Measurements from ENCODE around the gene HIGD1A. TPM values are rescaled to one million over a fixed set of nuclear protein-coding genes. Genes with fewer than 3 reads are reported as not detected.

Gene HIGD1A
- total and polyA plus RNA-seq, 10 of the 15 experiments (the other 5 are each of a cell fraction or from before 2014, with no cell fraction given), result 73.9 to 487 (median 175) TPM

- ChIA-PET POLR2A (no interaction called here), RAD21 (ENCODE audit: unreplicated experiment) (no interaction called here), SMC1A (ENCODE audit: uncharacterized antibody, unreplicated experiment) (interaction anchor here (1.0 kb wide), 1 partner anchor 14 kb away, joined by 3 read pairs; no protein-coding TSS in a partner anchor), CTCF (no interaction called here)
- in situ Hi-C loops (cut with MboI), result no loop called here
- H3K4me3 ChIP-seq, result no peak overlapping the region
- WGBS (ENCODE audit: insufficient coverage, insufficient replicate concordance, low lambda C conversion rate, missing lambda C conversion rate), result 46% methylated on average over 4 of the region's 4 CpGs
- no peak overlapping the region for H3K27ac ChIP-seq (ENCODE audit: control insufficient read depth, insufficient read depth)
- no peaks in the 10 kb centered on the region for H3K79me2 ChIP-seq (ENCODE audit: control insufficient read depth, insufficient read depth, low read length)
- intact Hi-C loops (cut with micrococcal nuclease; ENCODE audit: unreplicated experiment), result no loop called here
- H3K9me3 ChIP-seq (replicated peaks; ENCODE audit: control insufficient read depth, insufficient read depth, low read length), result no peaks in the 10 kb centered on the region
- no peak overlapping the region for H3K4me2 ChIP-seq (ENCODE audit: control insufficient read depth, insufficient read depth)
- no peaks in the 10 kb centered on the region for H3K27me3 ChIP-seq (replicated peaks in 1 of 2; ENCODE audit: control insufficient read depth in 2 of 2, insufficient read depth in 2 of 2, low read length in 1 of 2)
- no TSS peak for BruUV-seq (replicated peaks)
- no peak for ATAC-seq
- no peak overlapping the region for H2AFZ ChIP-seq (ENCODE audit: control insufficient read depth, low read depth, low read length)
- TF ChIP-seq IRF5 (IDR thresholded peaks at IDR 0.05; ENCODE audit: borderline replicate concordance), result no peak
- no peak for TF ChIP-seq NFYB (IDR thresholded peaks at IDR 0.05; ENCODE audit: insufficient read depth, low read depth, low read length)
- no peak for TF ChIP-seq ESRRA (IDR thresholded peaks at IDR 0.05; ENCODE audit: low read length)
- no peak for TF ChIP-seq SUZ12 (IDR thresholded peaks at IDR 0.05; ENCODE audit: unreplicated experiment)
- no peak for TF ChIP-seq REST (IDR thresholded peaks at IDR 0.05; ENCODE audit: low read depth, low read length)
- TF ChIP-seq CBX3 (IDR thresholded peaks at IDR 0.05; ENCODE audit: borderline replicate concordance, low read depth), result no peak
- TF ChIP-seq RUNX3 (IDR thresholded peaks at IDR 0.05; ENCODE audit: low read length), result no peak
- no peak for TF ChIP-seq POU2F2 (IDR thresholded peaks at IDR 0.05; ENCODE audit: borderline replicate concordance, low read depth, low read length)
- TF ChIP-seq TARDBP (IDR thresholded peaks at IDR 0.05; ENCODE audit: borderline replicate concordance), result no peak
- TF ChIP-seq ZNF24 (IDR thresholded peaks at IDR 0.05), result no peak
- TF ChIP-seq ZNF217 (IDR thresholded peaks at IDR 0.05), result no peak
- TF ChIP-seq ETV6 (conservative IDR thresholded peaks at IDR 0.05 in 1 of 2, IDR thresholded peaks at IDR 0.05 in 1 of 2; ENCODE audit: borderline replicate concordance in 1 of 2, low read depth in 1 of 2), result no peak
- no peak for TF ChIP-seq SMAD1 (IDR thresholded peaks at IDR 0.05; ENCODE audit: low read depth, partially characterized antibody)
- no peak for TF ChIP-seq ZBED1 (IDR thresholded peaks at IDR 0.05; ENCODE audit: borderline replicate concordance)
- TF ChIP-seq NFIC (IDR thresholded peaks at IDR 0.05; ENCODE audit: low read depth, low read length), result no peak
- TF ChIP-seq ZNF207 (IDR thresholded peaks at IDR 0.05; ENCODE audit: borderline replicate concordance), result no peak
- TF ChIP-seq JUNB (IDR thresholded peaks at IDR 0.05), result no peak
- FAIRE-seq, result no peak
- H3K9ac ChIP-seq (ENCODE audit: control insufficient read depth, insufficient read depth, low read length), result no peak overlapping the region
- peaks cover 5% of the 10 kb centered on the region for H3K4me1 ChIP-seq (ENCODE audit: control insufficient read depth, insufficient read depth, low read length)
- DNase-seq (ENCODE audit: low read depth, low spot score), result no peak
- no peaks in the 10 kb centered on the region for H4K20me1 ChIP-seq (ENCODE audit: control insufficient read depth, insufficient read depth)
- H3K36me3 ChIP-seq (ENCODE audit: control insufficient read depth in 2 of 2, insufficient read depth in 2 of 2, low read length in 1 of 2), result no peaks in the 10 kb centered on the region
Measured at GRCh38 chr3:42844815-42845214, 40.5 kb upstream of the HIGD1A start.

Measured in GM12878 (cell line).